Stomach (tissue), 9 donors: ENCODE results near the gene CHD6. TPM values are rescaled to one million over a fixed set of nuclear protein-coding genes. Genes with fewer than 3 reads are reported as not detected.

Experiments
- DNase-seq, 2 donors: peaks; one replicate each; pipeline versions ENCODE4 v3.0.0 to v3.0.0-alpha.2; 2013 to 2019
- H3K27ac ChIP-seq, 5 donors: fragments of 200-600 bp in 4 of 5; sonication (generic) in 4 of 5; one replicate each; pipeline ENCODE4 v1.5.1; 2013 to 2019; ENCODE audit warnings: mild to moderate bottlenecking in 1 of 5, moderate library complexity in 1 of 5
- H3K27me3 ChIP-seq, 3 donors: fragments of 200-600 bp; sonication (generic); one replicate each; pipeline ENCODE4 v1.5.1; 2017 to 2019; ENCODE audit warnings: mixed run types in 1 of 3
- H3K36me3 ChIP-seq, 4 donors: fragments of 200-600 bp; sonication (generic); 1 replicate in 3 of 4; 2 replicates in 1 of 4; pipeline ENCODE4 v1.5.1; 2016 to 2019
- H3K4me1 ChIP-seq, 4 donors: fragments of 200-600 bp; sonication (generic); one replicate each; pipeline ENCODE4 v1.5.1; 2016 to 2019
- H3K4me3 ChIP-seq, 4 donors: fragments of 200-600 bp; sonication (generic) in 3 of 4; one replicate each; pipeline ENCODE4 v1.5.1; 2016 to 2019; ENCODE audit warnings: mild to moderate bottlenecking in 1 of 4
- H3K9me3 ChIP-seq, 4 donors: fragments of 200-600 bp; sonication (generic); one replicate each; pipeline ENCODE4 v1.5.1; 2016 to 2019
- EP300 ChIP-seq: sonication (generic); formaldehyde crosslinking; IDR thresholded peaks from one replicate; pipeline ENCODE4 v1.6.1; 2017; ENCODE audit warnings: antibody characterized with exemption
- POLR2A ChIP-seq, 4 donors: fragments of 450-650 bp; IDR thresholded peaks; one replicate each; pipeline ENCODE4 v1.6.1; 2016; ENCODE audit warnings: antibody characterized with exemption in 4 of 4, control low read depth in 2 of 4, mild to moderate bottlenecking in 1 of 4, moderate library complexity in 1 of 4
- POLR2AphosphoS5 ChIP-seq, 3 donors: sonication (generic); formaldehyde crosslinking; IDR thresholded peaks; one replicate each; pipeline ENCODE4 v1.6.1; 2016; ENCODE audit warnings: antibody characterized with exemption in 3 of 3
- WGBS, 5 donors: extraction: QIAGEN DNeasy Blood & Tissue Kit in 3 of 5; methylation state at CpG; one replicate each; pipeline versions ENCODE4 v1.1.5 to v1.1.7; 2013 to 2018; 5-methylcytosine and 5-hydroxymethylcytosine counted together
- intact Hi-C: fragments of 100-400 bp; cut with DNase I; formaldehyde crosslinking; loops from one replicate; pipeline ENCODE4 v1.15.1; 2023; ENCODE audit warnings: low total_unique reads
- polyA plus RNA-seq, 3 donors: library from polyadenylated mRNA; stranded (reverse); fragments of 200-250 nt; gene quantifications; one replicate each; pipeline ENCODE4 v1.2.3, GENCODE V29; 2013
- total RNA-seq, 5 donors: library from RNA; depleted of rRNA; stranded (reverse); fragments of >200 nt; gene quantifications; one replicate each; pipeline versions ENCODE4 v1.1.0 to v1.2.3, GENCODE V29; 2014 to 2016
- TF ChIP-seq, protein P1 (sequence below), 7 experiments: fragments of 450-650 bp in 4 of 7; fragments of 200-600 bp in 3 of 7; sonication (generic) in 3 of 7; IDR thresholded peaks; one replicate each; pipeline ENCODE4 v1.5.1; 2016 to 2019; ENCODE audit warnings: antibody characterized with exemption in 7 of 7, control low read depth in 2 of 7, mild to moderate bottlenecking in 1 of 7
- donor health status: healthy with polysubstance abuse.
- donor health status: Bipolar disorder and iron deficiency.
- donor health status: healthy.

The CHD6 gene
- total and polyA plus RNA-seq, 8 donors, result 4.4 to 84.6 (median 47.5) TPM

GRCh38 chr20:41426976-41427375 lies 191.2 kb downstream of the CHD6 start:
- H3K4me1 ChIP-seq, result peaks cover 0 to 24% (median 0%) of the 10 kb centered on the region in 4 donors
- H3K4me3 ChIP-seq, result no peak overlapping the region
- intact Hi-C loops, result no loop called here
- 89 to 95% (median 93%) methylated on average over 8 of the region's 8 CpGs for WGBS, 5 donors
- no peak for DNase-seq
- peaks cover 17 to 94% (median 84%) of the 10 kb centered on the region in 4 donors for H3K36me3 ChIP-seq
- H3K27me3 ChIP-seq, result no peaks in the 10 kb centered on the region
- no peak for TF ChIP-seq EP300
- TF ChIP-seq POLR2A (IDR thresholded peaks at IDR 0.05), result no peak
- TF ChIP-seq POLR2AphosphoS5 (IDR thresholded peaks at IDR 0.05), result no peak
- TF ChIP-seq, protein P1, sequence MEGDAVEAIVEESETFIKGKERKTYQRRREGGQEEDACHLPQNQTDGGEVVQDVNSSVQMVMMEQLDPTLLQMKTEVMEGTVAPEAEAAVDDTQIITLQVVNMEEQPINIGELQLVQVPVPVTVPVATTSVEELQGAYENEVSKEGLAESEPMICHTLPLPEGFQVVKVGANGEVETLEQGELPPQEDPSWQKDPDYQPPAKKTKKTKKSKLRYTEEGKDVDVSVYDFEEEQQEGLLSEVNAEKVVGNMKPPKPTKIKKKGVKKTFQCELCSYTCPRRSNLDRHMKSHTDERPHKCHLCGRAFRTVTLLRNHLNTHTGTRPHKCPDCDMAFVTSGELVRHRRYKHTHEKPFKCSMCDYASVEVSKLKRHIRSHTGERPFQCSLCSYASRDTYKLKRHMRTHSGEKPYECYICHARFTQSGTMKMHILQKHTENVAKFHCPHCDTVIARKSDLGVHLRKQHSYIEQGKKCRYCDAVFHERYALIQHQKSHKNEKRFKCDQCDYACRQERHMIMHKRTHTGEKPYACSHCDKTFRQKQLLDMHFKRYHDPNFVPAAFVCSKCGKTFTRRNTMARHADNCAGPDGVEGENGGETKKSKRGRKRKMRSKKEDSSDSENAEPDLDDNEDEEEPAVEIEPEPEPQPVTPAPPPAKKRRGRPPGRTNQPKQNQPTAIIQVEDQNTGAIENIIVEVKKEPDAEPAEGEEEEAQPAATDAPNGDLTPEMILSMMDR (IDR thresholded peaks at IDR 0.05), result no peak
- H3K9me3 ChIP-seq, result no peaks in the 10 kb centered on the region
- H3K27ac ChIP-seq, result peak overlapping the region in 1 of 5 donors; percentile 30

GRCh38 chr20:41426086-41426830 lies 191.9 kb downstream of the CHD6 start:
- Histone ChIP-seq H3K4me3 (no peak overlapping the region), H3K27ac (peak overlapping the region in 2 of 5 donors; percentile 30 to 55), H3K36me3 (peaks cover 23 to 99% (median 90%) of the 10 kb centered on the region in 4 donors), H3K4me1 (peaks cover 0 to 24% (median 0%) of the 10 kb centered on the region in 4 donors), H3K9me3 (no peaks in the 10 kb centered on the region), H3K27me3 (no peaks in the 10 kb centered on the region)
- no peak for TF ChIP-seq POLR2AphosphoS5 (IDR thresholded peaks at IDR 0.05)
- no peak for TF ChIP-seq EP300
- TF ChIP-seq, protein P1 (IDR thresholded peaks at IDR 0.05), result no peak
- no peak for TF ChIP-seq POLR2A (IDR thresholded peaks at IDR 0.05)
- no peak for DNase-seq
- intact Hi-C loops, result no loop called here
- WGBS, 5 donors, result 82 to 89% (median 85%) methylated on average over 11 of the region's 11 CpGs

GRCh38 chr20:41425180-41425884 lies 192.8 kb downstream of the CHD6 start:
- 59 to 80% (median 69%) methylated on average over 10 of the region's 10 CpGs for WGBS, 5 donors
- no peak for DNase-seq
- Histone ChIP-seq H3K4me3 (no peak overlapping the region), H3K9me3 (no peaks in the 10 kb centered on the region), H3K36me3 (peaks cover 33 to 99% (median 90%) of the 10 kb centered on the region in 4 donors), H3K27ac (peak overlapping the region in 2 of 5 donors; percentile 26 to 48), H3K27me3 (no peaks in the 10 kb centered on the region), H3K4me1 (peaks cover 0 to 24% (median 0%) of the 10 kb centered on the region in 4 donors)
- peak in 1 of 3 donors; percentile 40 for TF ChIP-seq POLR2AphosphoS5 (IDR thresholded peaks at IDR 0.05)
- TF ChIP-seq, protein P1 (IDR thresholded peaks at IDR 0.05), result no peak
- intact Hi-C loops, result no loop called here

DNA sequence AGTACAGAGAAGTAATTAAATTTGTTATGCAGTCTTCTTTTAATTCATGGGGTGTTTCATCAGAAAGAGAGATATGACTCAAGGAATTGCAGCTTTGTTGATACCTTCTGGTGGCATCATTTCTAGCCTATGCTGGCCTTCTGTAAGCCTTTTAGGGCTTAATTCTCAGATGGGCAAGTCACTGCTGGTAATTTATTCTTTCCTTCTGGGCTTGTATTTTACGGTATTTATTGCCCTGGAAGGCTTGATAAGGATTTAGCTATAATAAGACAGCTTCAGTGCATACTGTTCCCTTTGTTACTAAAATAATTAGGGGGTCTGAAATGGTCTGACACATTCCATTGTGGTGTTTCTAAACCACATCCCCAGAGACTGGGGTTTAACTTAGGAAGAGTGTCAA lies 193.6 kb downstream of the CHD6 start:
- intact Hi-C loops, result no loop called here
- no peaks in the 10 kb centered on the region for H3K27me3 ChIP-seq
- peaks cover 33 to 99% (median 90%) of the 10 kb centered on the region in 4 donors for H3K36me3 ChIP-seq
- peak overlapping the region in 1 of 5 donors; percentile 48 for H3K27ac ChIP-seq
- H3K4me1 ChIP-seq, result peaks cover 0 to 24% (median 0%) of the 10 kb centered on the region in 4 donors
- no peak for DNase-seq
- WGBS, 5 donors, result 65 to 88% (median 73%) methylated on average over 1 of the region's 1 CpG
- no peaks in the 10 kb centered on the region for H3K9me3 ChIP-seq
- H3K4me3 ChIP-seq, result no peak overlapping the region
- TF ChIP-seq EP300, result no peak
- no peak for TF ChIP-seq POLR2AphosphoS5 (IDR thresholded peaks at IDR 0.05)
- no peak for TF ChIP-seq POLR2A (IDR thresholded peaks at IDR 0.05)
- TF ChIP-seq, protein P1 (IDR thresholded peaks at IDR 0.05), result no peak
